ENCODE data around the gene CADPS.

CADPS gene

DNA sequence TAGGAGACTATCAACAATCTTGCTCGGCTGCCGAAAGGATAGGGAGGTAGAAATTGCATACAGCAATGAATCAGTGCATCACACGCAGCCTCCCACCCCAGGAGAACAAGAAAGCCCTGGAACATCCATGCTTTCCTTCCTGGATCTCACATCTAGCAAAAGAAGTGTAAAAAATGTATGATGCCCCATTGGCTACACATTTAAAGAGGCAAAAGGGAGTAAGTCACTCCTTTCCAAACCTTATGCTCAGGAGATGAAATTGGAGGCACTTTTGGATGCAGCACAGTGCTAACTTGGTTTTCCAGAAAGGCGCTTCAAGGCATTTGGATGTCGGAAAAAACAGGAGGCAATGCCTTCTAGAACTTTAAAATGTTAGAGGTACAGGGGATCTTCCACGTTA, 469.6 kb downstream of the CADPS start:
- no peak for DNase-seq

DNA sequence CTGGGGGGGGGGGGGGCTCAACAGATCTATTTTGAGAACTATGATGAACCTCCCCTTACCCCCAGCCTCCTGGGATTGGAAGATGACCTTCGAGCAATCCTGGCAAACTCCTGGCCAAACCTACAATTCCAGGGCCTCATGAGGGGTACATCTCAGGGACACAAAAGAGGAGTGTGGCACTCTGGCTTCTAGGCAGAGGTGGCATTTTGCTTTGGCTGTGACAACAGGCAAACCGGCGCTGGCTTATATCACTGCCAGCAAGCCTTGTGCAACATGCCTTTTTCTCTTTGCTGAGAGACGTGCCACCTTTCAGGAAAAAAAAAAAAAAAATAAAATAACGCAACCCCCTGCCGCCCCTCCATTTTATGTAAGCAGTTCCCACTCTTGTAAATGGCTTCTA, 470.1 kb downstream of the CADPS start:
- DNase-seq, result no peak

DNA sequence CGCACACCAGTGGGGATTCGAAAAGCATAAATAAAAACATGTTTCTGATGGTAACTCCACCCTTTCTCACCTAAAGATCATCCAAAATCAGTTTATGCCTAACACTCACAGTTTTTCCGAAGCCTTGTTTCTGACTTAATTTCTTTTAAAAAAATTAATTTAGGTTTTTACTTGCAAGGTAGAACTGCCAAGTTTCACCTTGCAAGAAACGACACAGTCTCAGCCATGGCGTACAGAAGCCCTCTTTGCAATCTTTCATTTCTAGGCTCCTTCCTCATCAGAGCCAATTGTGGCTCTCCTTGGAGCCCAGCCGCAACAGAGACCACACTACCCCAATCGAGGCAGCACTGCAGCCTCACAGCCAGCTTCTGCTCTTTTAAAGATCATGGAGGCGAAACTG, 470.9 kb downstream of the CADPS start:
- DNase-seq, result no peak

- DNase-seq, result no peak
These were observed 471.5 kb downstream of the CADPS start for GRCh38 chr3:62403765-62404164.

DNA sequence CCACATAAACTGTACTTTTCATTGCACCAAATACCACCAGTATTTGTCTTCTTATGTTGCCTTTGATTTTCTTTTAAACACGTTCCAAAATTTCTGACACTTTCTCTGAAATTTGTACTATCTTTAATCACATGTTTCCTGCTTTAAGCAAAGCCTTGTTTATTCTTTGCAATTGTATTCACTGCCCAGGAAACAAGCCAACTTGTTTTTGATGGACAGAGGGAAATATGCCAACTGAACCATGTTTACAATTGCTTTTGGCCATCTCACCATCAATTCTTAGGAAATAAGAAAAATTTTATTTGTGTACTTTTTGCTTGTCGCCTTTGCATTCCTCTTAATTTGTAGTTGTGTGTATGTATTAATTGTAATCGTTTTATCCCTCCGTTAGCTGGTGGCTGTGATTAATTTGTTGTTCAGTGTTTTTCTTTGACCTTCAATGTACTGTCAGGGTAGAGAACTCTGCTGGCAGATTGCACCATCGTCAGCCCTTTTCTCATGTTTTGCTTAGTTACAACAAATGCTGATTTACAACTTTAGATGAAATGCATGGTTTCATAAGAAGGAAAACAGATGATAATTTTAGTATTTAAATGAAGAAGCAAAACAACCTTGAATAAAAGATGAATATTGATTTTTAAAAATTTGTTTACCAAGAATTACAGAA, 482.5 kb downstream of the CADPS start:
- no peak for DNase-seq

DNA sequence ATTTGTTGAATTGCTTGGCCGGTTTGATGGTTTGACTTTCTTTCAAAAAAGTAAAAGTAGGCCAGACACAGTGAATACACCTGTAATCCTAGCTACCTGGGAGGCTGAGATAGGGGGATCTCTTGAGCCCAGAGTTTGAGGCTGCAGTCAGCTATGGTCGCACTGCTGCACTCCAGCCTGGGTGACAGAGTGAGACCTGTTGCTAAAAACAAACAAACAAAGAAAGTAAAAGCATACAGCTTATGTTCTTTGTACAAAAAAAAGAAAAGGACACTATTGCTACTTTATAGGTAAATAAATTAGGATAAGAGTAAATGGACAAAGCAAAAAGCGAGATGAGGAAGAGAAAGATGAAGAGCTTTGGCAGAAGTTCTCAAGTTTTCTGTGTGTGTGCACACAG, 488.0 kb downstream of the CADPS start:
- DNase-seq, result no peak

GRCh38 chr3:62379321-62379798, 495.9 kb downstream of the CADPS start:
- no peak for DNase-seq

DNA sequence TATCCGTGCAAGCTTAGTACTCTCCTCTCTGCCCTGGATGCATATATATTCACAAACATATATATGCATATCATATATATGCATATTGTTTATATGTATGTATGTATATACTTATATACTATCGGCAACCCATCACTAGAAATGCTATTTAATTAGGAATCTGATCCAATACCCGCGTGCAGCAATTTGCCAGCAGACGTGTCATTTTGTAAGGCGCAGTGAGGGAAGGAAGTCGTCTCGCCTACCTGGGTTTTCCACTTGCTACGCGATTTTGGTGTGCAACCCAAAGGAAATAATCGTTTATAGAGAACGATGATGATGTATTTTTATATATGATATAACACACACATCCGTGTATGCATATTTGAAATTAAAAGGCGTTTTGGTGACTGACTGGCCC, 496.3 kb downstream of the CADPS start:
- DNase-seq, result no peak

GRCh38 chr3:62378311-62378789, 496.9 kb downstream of the CADPS start:
- DNase-seq, result no peak

DNA sequence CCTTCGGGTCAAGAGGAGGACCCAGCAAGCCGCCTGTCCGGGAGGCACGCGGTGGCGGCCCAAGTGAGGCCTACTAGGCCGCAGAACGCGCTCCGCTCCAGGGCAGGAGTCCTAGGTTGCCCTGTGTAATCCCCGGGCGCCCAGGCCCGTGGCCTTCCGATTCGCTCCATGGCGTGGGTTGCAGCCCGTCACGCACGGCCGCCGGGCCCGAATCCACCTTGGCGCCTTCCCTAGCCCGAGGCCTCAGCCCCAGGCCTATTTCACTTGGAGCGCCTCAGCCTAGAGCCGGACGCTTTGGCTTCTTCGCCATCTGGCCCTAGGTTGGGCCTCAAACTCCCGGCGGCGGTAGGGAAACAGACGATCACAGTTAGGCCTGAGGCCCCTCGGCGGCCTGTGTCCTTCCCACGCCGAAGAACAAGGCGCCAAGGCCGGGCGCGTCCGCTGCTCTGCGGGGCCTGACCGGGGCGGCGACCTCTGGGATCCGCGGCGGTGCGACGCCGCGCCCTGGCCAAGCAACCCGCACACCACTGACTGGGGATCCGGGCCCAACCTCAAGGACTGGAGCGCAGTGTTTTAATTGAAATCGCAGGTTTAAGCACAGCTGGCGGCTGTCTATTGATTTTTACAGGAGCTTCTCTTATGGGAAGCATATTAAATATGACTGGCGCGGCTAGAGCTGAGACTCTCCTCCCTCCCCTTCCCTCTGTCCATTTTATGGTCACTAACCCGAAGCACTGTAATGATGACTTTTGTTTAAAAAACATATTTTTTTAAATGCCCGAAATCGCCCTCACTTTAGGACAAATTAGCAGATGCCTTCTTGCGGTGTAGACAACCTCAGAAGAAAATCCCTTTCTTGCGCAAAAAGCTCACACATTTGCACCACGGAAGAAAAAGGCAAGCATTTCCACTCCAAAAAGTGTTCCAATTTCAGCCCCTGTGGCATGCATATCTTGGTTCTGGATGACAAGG, 498.0 kb downstream of the CADPS start:
- DNase-seq, result no peak

- DNase-seq, result no peak
These were observed 498.8 kb downstream of the CADPS start for GRCh38 chr3:62376454-62376720.

DNA sequence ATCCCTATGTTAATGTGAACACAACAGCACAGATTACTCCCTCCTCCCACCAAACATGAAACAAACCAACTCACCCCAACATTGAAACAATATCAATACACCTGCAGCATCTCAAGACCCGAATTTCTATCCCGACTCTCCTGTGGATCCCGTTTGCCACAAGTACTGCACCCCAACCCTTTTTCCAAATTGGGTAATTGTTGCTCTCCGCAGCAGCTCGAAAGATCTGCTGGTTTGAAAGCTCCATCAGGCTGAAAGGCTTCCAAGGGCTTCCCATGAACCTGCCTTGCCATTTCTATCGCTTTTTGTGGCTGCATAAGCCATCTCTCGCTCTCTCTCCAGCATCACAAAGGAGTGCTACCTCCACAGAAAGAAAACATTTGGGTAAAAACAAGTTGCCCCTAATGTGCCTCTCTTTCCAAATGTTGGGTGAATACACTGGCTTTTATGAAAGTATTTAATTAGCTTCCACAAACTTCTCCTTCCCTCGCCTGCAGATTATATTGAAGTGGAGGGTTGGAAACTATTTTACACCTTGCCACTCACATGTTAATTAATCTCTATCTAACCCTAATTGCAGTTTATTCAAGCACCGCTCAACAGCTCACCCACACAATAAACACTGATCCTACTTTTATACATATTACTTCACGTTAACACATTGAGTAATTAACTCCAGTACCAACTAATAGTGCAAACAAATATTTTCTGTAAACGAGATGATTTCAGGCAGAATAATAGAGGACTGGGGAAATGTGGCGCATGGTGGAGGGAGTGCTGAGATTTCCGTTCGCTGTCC, 499.4 kb downstream of the CADPS start:
- no peak for DNase-seq

DNA sequence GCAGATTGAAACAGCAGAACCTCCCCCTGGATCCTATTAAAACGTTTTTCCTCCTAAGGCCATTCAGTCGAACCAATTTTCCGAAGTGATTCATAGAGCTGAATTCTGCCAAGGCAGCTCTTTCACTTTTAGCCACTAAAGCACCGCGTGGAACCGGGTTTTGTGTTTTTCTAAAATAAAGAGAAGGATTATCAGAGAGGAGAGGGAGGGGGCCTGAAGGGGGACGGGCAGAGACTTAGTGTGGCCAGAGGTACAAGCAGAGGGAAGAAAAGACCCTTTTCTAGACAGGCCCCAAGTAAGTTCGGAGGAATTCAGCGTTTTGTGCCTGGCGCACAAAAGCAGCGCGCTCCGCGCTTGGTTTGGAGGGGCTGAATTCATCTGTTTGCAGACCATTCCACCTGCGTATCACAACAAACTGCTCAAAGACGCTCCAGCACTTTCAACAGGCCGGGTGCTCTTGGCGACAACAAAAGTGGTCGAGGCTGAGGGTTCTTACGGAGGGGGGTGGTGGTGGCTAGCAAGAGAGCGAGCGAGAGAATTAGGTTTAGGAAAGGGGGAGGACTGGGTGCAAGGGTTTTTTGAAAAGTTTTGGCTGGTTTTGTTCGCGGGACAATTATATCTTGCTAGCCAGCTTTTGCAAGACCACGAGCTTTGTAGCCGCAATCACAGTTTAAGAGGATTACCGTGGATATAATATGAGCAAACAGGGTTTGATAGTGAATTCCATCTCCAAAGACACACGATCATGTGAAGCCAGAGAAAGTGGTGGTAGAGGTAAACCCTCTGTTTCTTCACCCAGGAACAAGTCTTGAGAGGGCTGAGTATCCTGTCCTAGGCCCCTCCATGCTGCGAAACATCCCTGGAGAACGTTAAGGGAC, 500.6 kb downstream of the CADPS start:
- no peak for DNase-seq

- DNase-seq, result no peak
These were observed 501.4 kb downstream of the CADPS start for GRCh38 chr3:62373714-62374333.

- no peak for DNase-seq
These were observed 502.0 kb downstream of the CADPS start, which contains the start of gene FEZF2 for GRCh38 chr3:62373215-62373614. FEZF2 (minus strand) TSS chr3:62373550; CDS start chr3:62372868, 682 bp downstream.

DNA sequence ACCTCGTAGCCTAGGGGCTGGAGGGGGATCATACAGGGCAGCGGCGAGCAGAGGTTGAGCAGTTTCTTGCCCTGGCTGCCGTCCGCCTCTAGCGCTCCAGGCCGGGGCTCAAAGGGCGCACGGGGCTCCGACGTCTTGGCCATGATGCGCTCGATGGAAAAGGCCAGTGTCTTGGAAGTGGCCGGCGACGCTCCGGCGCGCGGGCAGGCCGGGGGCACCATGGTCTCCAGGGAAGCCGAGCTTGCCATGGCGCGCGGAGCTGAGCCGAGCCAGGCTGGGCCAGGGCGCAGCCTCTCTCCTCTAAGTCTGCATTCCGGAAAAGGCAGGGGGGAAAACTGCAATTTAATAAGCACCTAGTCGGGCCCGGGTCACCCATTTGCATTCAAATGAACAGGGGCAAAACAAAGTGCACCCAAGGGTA, 502.6 kb downstream of the CADPS start:
- no peak for DNase-seq

DNA sequence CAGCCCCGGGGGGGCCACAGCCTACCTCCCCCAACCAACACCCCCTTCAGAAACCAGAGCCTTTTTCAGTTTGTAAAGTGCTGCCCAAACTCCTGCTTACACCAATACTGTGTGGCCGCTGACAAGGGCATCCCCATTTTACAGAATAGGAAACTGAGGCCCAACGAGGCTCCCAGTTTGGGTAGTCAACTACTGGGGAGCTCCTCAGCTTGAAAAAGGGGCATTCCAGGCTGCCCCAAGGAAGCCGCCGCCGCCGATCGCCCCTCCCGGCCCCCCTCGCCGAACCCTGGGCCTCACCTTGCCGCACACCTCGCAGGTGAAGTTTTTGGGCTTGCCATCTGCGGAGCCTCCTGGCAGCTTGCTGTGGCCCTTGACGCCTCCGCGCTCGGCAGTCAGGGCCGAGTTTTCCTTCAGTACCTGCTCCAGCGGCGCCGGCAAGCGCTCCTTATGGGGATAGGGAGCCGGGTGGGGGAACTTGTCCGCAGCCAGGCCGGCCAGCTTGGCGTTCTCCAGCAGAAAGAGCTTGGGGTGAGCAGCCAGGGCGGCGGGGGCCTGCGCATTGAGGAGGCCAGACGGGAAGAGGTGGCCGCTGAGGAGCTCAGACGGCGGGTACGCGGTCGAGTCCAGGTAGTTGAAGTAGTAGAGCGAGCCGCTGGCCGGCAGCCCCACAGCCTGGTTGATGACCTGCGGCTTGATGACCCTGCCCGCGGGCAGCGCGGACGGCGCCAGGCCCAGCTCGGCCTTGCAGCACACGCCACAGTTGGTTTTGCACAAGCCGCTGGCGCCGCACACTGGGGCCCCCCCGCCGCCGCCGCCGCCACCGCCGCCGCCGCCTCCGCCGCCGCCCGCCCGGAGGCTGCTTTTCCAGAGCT, 503.3 kb downstream of the CADPS start:
- no peak for DNase-seq

- no peak for DNase-seq
These were observed 504.1 kb downstream of the CADPS start for GRCh38 chr3:62370858-62371719.

- DNase-seq, result no peak
These were observed 504.9 kb downstream of the CADPS start for GRCh38 chr3:62370112-62370857.

Data from CD4-positive, alpha-beta T cell treated with Interleukin-6 for 4 hours (primary cell).